Nasal cavity respiratory epithelium epithelial cell of viscerocranial mucosa (primary cell): ENCODE data around the gene DYRK1A. TPM values are rescaled to one million over a fixed set of nuclear protein-coding genes. Genes with fewer than 3 reads are reported as not detected.

Experiments
- total RNA-seq: library from RNA; depleted of rRNA; stranded (reverse); fragments of >200 nt; gene quantifications from 2 replicates; pipeline ENCODE4 v1.2.3, GENCODE V29; 2014

The DYRK1A gene
- 75.5 and 85.4 TPM in 2 replicates for total RNA-seq

GRCh38 chr21:37366482-37367316 is at the start of gene DYRK1A:
Gene DYRK1A, plus strand, starts transcription at chr21:37366773. Its CDS starts 53,602 bp downstream, at chr21:37420375.

Other genes with a start within 250 kb of the DYRK1A start
- gene VPS26C, start 99.4 kb upstream of the DYRK1A start, total RNA-seq: 49.2 and 62.4 TPM in 2 replicates